Activated CD4-positive, CD25-positive, alpha-beta regulatory T cell treated with anti-CD3 and anti-CD28 coated beads, Interleukin-2, amount 50 U/mL, for 24 hours (primary cell): ENCODE results near the gene ATR.
"Not testable (repeated sequence)": the region's sequence is repeated elsewhere in the genome, so short reads cannot be mapped to it uniquely, and the experiment has no call there.

Experiments
- ATAC-seq, 2 donors: fragments of 150-1000 bp; cut with Tn5 transposase; one replicate each; pipeline ENCODE4 v1.10.0; 2021; ENCODE audit warnings: mild to moderate bottlenecking in 1 of 2, moderate library complexity in 1 of 2

The ATR gene

GRCh38 chr3:142578329-142579223, at the start of gene ATR:
TSS of gene ATR (minus strand) at chr3:142578733. CDS start at chr3:142578704, 29 bp downstream.
- peak; percentile 94 for ATAC-seq

DNA sequence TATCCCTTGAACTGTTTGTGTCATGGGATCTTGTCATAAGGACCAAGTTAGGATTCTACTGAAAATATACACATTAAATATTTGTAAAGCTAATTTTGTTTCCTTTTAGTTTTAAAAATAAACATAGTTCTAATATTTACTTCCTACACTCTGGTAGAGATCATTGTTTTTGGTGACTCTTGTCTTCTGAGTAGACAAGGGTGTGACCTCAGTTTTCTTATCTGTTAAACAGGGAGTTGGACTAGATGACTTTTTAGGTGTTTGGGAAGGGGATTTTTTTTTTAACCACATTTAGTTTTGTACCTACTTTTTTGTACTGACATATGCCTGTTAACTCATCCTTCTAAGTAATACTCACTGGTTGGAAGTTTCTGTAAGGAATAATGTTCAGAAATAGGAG, 48.4 kb upstream of the ATR start:
- ATAC-seq = no peak

DNA sequence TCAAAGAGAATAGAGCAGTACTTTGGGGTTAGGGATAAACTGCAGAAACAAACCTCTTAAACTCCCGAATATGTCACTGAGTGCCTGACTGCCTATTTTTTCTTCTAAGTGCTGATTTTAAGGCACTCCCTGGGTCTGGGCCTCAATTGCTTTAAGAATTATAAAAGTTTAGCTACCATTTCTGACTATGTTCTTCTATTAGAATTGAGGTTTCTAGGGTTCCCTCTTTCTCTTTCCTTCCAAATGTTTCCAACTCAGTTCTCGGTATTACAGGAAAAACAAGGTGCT, 46.6 kb upstream of the ATR start:
- no peak for ATAC-seq

- ATAC-seq = no peak
Measured at GRCh38 chr3:142624341-142625152, 46.0 kb upstream of the ATR start.

- no peak for ATAC-seq
Measured at GRCh38 chr3:142623194-142623593, 44.7 kb upstream of the ATR start.

- ATAC-seq = no peak
Measured at GRCh38 chr3:142622405-142622804, 43.9 kb upstream of the ATR start.

- ATAC-seq = no peak
Measured at GRCh38 chr3:142618917-142619461, 40.5 kb upstream of the ATR start.

- ATAC-seq = no peak
Measured at GRCh38 chr3:142615171-142615570, 36.6 kb upstream of the ATR start.

GRCh38 chr3:142614059-142614626, 35.6 kb upstream of the ATR start:
- no peak for ATAC-seq

DNA sequence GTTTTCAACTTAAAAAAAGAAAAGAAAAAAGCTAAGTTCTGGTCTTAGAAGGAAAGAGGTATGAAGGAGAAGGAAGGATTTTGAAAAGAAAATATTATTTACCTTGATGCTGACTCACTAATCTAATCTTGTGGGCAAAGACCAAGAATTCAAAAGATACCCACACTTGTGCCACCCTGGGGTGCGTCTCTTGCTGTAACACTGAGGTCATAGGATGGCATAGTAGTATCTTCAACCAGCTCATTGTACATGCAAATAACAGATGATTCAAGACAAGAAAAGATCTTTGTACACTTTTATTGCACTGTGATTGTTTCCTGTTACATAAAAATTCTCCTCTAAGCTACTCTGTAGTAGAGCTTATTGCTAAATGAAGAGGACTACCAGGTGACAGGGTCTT, 35.0 kb upstream of the ATR start:
- ATAC-seq = no peak

DNA sequence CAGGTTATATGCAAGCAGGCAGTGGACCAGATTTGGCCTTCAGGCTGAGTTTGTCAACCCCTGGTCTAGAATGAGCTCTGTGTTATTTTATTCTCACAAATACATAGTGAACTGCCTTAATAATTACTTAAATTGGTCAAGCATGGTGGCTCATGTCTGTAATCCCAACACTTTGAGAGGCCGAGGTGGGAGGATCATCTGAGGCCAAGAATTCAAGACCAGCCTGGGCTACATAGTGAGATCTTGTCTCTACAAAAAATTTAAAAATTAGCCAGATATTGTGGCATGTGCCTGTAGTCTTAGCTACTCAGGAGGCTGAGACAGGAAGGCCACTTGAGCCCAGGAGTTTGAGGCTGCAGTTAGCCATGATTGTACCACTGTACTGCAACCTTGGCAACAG, 32.7 kb upstream of the ATR start:
- no peak for ATAC-seq

GRCh38 chr3:142609136-142609535, 30.6 kb upstream of the ATR start:
- ATAC-seq = peak in 1 of 2 donors; percentile 30

- no peak for ATAC-seq
Measured at GRCh38 chr3:142608631-142609030, 30.1 kb upstream of the ATR start.

DNA sequence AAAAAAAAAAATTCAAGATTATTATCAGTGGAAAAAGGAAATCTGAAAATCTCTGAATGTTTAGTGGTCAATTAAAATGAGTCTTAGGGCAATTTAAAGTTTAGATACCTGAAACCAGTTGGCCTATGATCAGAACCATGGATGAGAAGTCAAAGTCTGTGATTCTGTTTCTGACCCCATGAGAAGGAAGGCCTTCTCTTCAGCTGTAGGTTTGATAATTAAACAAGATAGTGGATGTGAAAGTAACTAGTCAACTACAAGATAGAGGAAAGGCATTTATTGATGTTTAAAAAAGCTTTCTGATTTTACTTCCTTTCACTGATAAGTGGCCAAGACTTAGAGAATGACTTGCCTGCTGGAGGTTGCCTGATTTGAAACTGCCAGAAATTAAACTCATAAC, 26.4 kb upstream of the ATR start:
- no peak for ATAC-seq

DNA sequence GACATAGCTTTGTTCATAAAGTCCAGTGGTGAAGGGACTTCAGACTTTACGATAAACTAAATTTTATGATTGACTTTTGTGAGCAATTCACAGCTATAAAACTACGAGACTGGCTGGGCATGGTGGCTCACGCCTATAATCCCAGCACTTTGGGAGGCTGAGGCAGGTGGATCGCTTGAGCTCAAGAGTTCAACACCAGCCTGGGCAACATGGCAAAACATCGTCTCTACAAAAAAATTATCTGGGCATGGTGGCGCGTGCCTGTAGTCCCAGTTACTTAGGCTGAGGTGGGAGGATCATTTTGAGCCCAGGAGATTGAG, 24.8 kb upstream of the ATR start:
- ATAC-seq = not testable (repeated sequence)

- no peak for ATAC-seq
Measured at GRCh38 chr3:142602619-142603385, 24.3 kb upstream of the ATR start.

- no peak for ATAC-seq
Measured at GRCh38 chr3:142601713-142602112, 23.2 kb upstream of the ATR start.

GRCh38 chr3:142597906-142598305, 19.4 kb upstream of the ATR start:
- ATAC-seq = no peak

DNA sequence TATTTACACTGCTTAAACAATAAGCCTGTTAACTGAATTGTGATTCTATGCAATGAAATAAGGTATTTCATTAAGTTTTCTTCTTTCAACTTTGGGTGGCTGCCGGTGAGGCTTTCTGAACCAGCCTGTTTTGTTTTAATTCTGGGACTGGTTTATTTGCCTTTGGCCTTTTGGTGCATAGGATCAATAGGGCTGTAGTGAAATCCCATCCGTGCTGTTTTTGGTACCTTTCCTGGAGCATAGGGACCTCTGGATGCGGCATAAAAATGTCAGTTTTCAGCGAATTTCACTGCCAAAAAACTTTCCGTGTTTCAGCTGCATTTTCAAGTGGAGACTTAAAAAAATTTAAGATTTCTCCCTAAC, 18.2 kb upstream of the ATR start:
- no peak for ATAC-seq

- ATAC-seq = peak; percentile 85 to 86
Measured at GRCh38 chr3:142595951-142596725, 17.6 kb upstream of the ATR start, which contains the start of gene PLS1. TSS of gene PLS1 (plus strand) at chr3:142596393. CDS start at chr3:142664238, 67,845 bp downstream.

DNA sequence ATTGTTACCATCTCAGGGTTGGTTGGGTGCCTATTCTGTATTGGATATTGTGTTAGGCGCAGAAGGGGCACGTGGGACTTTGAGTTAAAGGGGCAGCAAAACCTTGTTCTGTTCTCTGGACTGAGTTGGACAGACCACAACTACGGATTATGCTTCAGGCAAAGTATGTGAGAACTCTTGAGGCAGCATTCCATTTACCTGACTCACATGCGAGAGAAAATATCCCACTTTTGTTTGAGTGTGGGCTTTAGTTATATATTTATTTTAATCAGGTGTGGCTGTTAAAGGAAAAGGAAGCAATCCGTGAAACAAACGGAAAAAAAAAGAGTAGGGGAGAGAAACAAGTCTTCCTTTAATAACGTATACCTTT, 17.0 kb upstream of the ATR start:
- ATAC-seq = no peak

GRCh38 chr3:142595141-142595540, 16.6 kb upstream of the ATR start:
- ATAC-seq = no peak
